GM18951 (cell line): ENCODE data around the gene PRR11.
"Not testable (repeated sequence)": the region's sequence is repeated elsewhere in the genome, so short reads cannot be mapped to it uniquely, and the experiment has no call there.

Experiments used
- POLR2A ChIP-seq: IDR thresholded peaks from 4 replicates; pipeline ENCODE4 v1.6.1; 2011; ENCODE audit warnings: mild to moderate bottlenecking; ENCODE audit not compliant: insufficient read length, insufficient read depth; ENCODE audit errors: extremely low read depth
- in situ Hi-C: fragments of 300-500 bp; cut with MboI; formaldehyde crosslinking; loops from one replicate; pipeline ENCODE4 v1.12.0; 2022; ENCODE audit warnings: low sequenced_read_pairs, mixed read lengths, inconsistent platforms; ENCODE audit not compliant: unreplicated experiment

The PRR11 gene

GRCh38 chr17:59131131-59131530 lies 24.4 kb upstream of the PRR11 start:
- no peak for TF ChIP-seq POLR2A
- in situ Hi-C loops, result no loop called here

- in situ Hi-C loops, result not testable (repeated sequence)
Measured at GRCh38 chr17:59138339-59138738, 17.2 kb upstream of the PRR11 start.

- no peak for TF ChIP-seq POLR2A
- in situ Hi-C loops, result no loop called here
Measured at GRCh38 chr17:59139939-59140338, 15.6 kb upstream of the PRR11 start.

GRCh38 chr17:59141860-59142259 lies 13.7 kb upstream of the PRR11 start:
- TF ChIP-seq POLR2A, result no peak
- in situ Hi-C loops, result no loop called here

- in situ Hi-C loops, result no loop called here
- TF ChIP-seq POLR2A, result no peak
Measured at GRCh38 chr17:59145571-59146096, 9.9 kb upstream of the PRR11 start.

GRCh38 chr17:59149051-59149450 lies 6.5 kb upstream of the PRR11 start:
- in situ Hi-C loops, result no loop called here
- no peak for TF ChIP-seq POLR2A

- in situ Hi-C loops, result no loop called here
- no peak for TF ChIP-seq POLR2A
Measured at GRCh38 chr17:59149841-59150511, 5.6 kb upstream of the PRR11 start.

GRCh38 chr17:59151006-59151405 lies 4.5 kb upstream of the PRR11 start:
- in situ Hi-C loops, result no loop called here
- TF ChIP-seq POLR2A, result no peak

GRCh38 chr17:59151591-59151990 lies 4.0 kb upstream of the PRR11 start:
- no peak for TF ChIP-seq POLR2A
- in situ Hi-C loops, result no loop called here

- no peak for TF ChIP-seq POLR2A
- in situ Hi-C loops, result no loop called here
Measured at GRCh38 chr17:59152925-59153324, 2.6 kb upstream of the PRR11 start.

- in situ Hi-C loops, result no loop called here
- no peak for TF ChIP-seq POLR2A
Measured at GRCh38 chr17:59154292-59154720, 1.2 kb upstream of the PRR11 start.

- TF ChIP-seq POLR2A, result peak; percentile 69
- in situ Hi-C loops, result no loop called here
Measured at GRCh38 chr17:59154721-59155438, 666 bp upstream of the PRR11 start, which contains the start of gene SKA2. TSS of gene SKA2 (minus strand) at chr17:59155186. CDS start at chr17:59155163, 23 bp downstream.

- in situ Hi-C loops, result no loop called here
- no peak for TF ChIP-seq POLR2A
Measured at GRCh38 chr17:59160157-59161025, 4.8 kb downstream of the PRR11 start.
